Colonic mucosa (tissue), 4 donors: ENCODE results near the gene PLEKHG7. TPM values are rescaled to one million over a fixed set of nuclear protein-coding genes. Genes with fewer than 3 reads are reported as not detected.
"Not testable (repeated sequence)": the region's sequence is repeated elsewhere in the genome, so short reads cannot be mapped to it uniquely, and the experiment has no call there.

Source experiments
- DNase-seq: peaks from one replicate; pipeline ENCODE4 v3.0.0-alpha.2; 2020
- H3K27ac ChIP-seq: fragments of 200-600 bp; one replicate; pipeline ENCODE4 v1.8.0; 2021
- H3K27me3 ChIP-seq: fragments of 200-600 bp; one replicate; pipeline ENCODE4 v1.8.0; 2021
- H3K36me3 ChIP-seq: fragments of 200-600 bp; one replicate; pipeline ENCODE4 v1.8.0; 2021
- H3K4me1 ChIP-seq: fragments of 200-600 bp; one replicate; pipeline ENCODE4 v1.8.0; 2021; ENCODE audit warnings: mild to moderate bottlenecking
- H3K4me3 ChIP-seq: fragments of 200-600 bp; one replicate; pipeline ENCODE4 v1.8.0; 2021
- H3K9ac ChIP-seq, 2 donors: one replicate each; pipeline ENCODE4 v1.7.0; 2013; ENCODE audit warnings: control low read depth in 2 of 2, low read depth in 2 of 2, low read length in 2 of 2
- H3K9me3 ChIP-seq: fragments of 200-600 bp; one replicate; pipeline ENCODE4 v1.8.0; 2021
- intact Hi-C: fragments of 100-400 bp; cut with DNase I; formaldehyde crosslinking; loops from one replicate; pipeline ENCODE4 v1.14.1; 2022
- total RNA-seq, 2 donors: library from RNA; stranded (reverse); fragmentation: NEBNext Ultra II Directional in 1 of 2; extraction: Animal tissue kit (Norgen Biotek cat#: 25700) in 1 of 2; gene quantifications; one replicate each; pipeline ENCODE4 v1.2.1, GENCODE V29; 2021
- TF ChIP-seq, protein P1 (sequence below): fragments of 200-600 bp; IDR thresholded peaks from one replicate; pipeline ENCODE4 v1.8.0; 2022; ENCODE audit warnings: antibody characterized with exemption, mild to moderate bottlenecking
- donor health status: healthy.
- donor health status: DM: no; HTN: no; CAD: no.
- donor health status: DM: no; HTN: no; CAD: no.

The PLEKHG7 gene
- total RNA-seq, 2 donors from 2014 or later = 0.32 to 0.59 TPM

DNA sequence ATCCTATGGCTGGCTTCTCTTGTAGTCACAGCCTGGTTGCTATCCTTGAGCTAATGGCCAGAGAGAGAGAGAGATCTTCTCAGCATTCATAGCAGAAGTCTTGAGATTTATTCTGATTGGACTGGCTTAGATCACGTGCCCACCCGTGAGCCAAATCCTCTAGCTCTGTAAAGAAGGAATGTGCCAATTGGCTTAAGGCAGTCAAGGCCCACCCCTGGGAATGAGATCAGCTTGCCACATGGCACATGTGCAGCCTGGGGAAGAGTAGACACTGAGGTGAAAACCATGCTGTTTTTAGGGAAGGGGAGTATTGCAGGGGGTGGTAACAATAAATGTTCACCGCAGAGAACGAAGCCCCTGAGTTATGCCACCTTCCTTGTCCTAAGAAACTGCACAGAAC is 36.3 kb downstream of the PLEKHG7 start:
- H3K36me3 ChIP-seq = no peaks in the 10 kb centered on the region
- no peaks in the 10 kb centered on the region for H3K9me3 ChIP-seq
- H3K9ac ChIP-seq = no peak overlapping the region
- H3K4me3 ChIP-seq = no peak overlapping the region
- H3K27me3 ChIP-seq = no peaks in the 10 kb centered on the region
- H3K27ac ChIP-seq = no peak overlapping the region
- DNase-seq = no peak
- intact Hi-C loops = no loop called here
- TF ChIP-seq, protein P1, sequence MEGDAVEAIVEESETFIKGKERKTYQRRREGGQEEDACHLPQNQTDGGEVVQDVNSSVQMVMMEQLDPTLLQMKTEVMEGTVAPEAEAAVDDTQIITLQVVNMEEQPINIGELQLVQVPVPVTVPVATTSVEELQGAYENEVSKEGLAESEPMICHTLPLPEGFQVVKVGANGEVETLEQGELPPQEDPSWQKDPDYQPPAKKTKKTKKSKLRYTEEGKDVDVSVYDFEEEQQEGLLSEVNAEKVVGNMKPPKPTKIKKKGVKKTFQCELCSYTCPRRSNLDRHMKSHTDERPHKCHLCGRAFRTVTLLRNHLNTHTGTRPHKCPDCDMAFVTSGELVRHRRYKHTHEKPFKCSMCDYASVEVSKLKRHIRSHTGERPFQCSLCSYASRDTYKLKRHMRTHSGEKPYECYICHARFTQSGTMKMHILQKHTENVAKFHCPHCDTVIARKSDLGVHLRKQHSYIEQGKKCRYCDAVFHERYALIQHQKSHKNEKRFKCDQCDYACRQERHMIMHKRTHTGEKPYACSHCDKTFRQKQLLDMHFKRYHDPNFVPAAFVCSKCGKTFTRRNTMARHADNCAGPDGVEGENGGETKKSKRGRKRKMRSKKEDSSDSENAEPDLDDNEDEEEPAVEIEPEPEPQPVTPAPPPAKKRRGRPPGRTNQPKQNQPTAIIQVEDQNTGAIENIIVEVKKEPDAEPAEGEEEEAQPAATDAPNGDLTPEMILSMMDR = no peak
- H3K4me1 ChIP-seq = no peaks in the 10 kb centered on the region

DNA sequence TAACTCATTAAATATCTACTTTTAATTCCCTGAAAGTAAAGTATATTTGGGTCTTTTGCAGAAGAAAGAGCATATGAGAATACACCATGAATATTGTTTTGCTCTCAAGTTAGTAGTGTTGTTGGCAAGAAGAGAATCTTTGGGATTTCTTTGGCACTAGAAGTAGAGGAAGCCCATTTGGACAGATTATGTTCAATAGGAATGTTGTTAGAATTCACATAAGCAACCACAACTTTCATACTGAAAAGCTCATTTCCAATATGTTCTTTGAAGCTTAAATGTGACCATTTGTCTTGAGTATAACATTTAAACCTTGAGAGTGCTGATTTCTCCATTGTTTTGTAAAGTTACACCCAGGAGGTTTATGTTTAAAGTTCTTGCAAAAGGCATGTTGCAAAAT is 37.6 kb downstream of the PLEKHG7 start:
- Histone ChIP-seq H3K36me3 (no peaks in the 10 kb centered on the region), H3K27me3 (no peaks in the 10 kb centered on the region), H3K9ac (no peak overlapping the region), H3K27ac (no peak overlapping the region), H3K4me1 (no peaks in the 10 kb centered on the region), H3K9me3 (no peaks in the 10 kb centered on the region), H3K4me3 (no peak overlapping the region)
- TF ChIP-seq, protein P1 = no peak
- DNase-seq = no peak
- intact Hi-C loops = no loop called here

DNA sequence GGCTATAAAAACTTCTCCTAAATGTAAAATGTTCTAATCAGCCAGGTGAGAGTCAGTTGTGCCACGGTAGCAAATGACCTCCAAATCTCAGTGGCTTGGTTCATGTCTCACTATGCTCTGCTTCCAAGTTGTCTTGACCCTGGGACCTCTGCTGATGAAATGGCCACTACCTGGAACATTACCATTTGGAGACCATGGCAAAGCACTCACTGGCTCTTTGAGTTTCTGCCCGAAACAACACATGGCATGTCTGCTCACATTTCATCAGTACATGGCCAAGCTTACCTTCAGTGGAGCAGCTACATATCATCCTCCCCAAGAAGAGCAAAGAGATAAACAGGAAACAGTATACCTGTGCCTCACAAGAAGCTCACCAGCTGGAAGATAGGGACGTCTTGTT is 40.2 kb downstream of the PLEKHG7 start:
- Histone ChIP-seq H3K4me3 (no peak overlapping the region), H3K9ac (no peak overlapping the region), H3K9me3 (no peaks in the 10 kb centered on the region), H3K27ac (no peak overlapping the region), H3K4me1 (no peaks in the 10 kb centered on the region), H3K27me3 (no peaks in the 10 kb centered on the region), H3K36me3 (no peaks in the 10 kb centered on the region)
- no peak for DNase-seq
- TF ChIP-seq, protein P1 = no peak
- intact Hi-C loops = no loop called here

GRCh38 chr12:92745856-92746550 is 43.2 kb downstream of the PLEKHG7 start:
- H3K9me3 ChIP-seq = no peaks in the 10 kb centered on the region
- H3K27me3 ChIP-seq = no peaks in the 10 kb centered on the region
- TF ChIP-seq, protein P1 = no peak
- no peaks in the 10 kb centered on the region for H3K36me3 ChIP-seq
- H3K27ac ChIP-seq = no peak overlapping the region
- H3K4me1 ChIP-seq = no peaks in the 10 kb centered on the region
- H3K4me3 ChIP-seq = no peak overlapping the region
- no peak overlapping the region for H3K9ac ChIP-seq
- intact Hi-C loops = no loop called here
- peak; percentile 48 for DNase-seq

DNA sequence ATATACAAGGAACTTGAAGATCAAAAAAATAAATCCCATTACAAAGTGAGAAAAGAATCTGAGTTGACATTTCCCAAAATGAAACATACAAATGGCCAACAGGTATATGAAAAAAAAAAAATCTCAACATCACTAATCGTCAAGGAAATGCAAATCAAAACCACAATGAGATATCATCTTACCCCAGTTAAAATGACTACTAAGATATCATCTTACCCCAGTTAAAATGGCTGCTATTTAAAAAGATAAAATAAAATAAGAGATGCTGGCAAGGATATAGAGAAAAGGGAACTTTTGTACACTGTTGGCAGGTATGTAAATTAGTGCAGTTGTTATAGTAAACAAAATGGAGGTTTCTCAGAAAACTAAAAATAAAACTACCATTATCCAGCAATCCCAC is 44.4 kb downstream of the PLEKHG7 start:
- intact Hi-C loops = no loop called here
- TF ChIP-seq, protein P1 = no peak
- no peaks in the 10 kb centered on the region for H3K9me3 ChIP-seq
- no peaks in the 10 kb centered on the region for H3K27me3 ChIP-seq
- no peaks in the 10 kb centered on the region for H3K36me3 ChIP-seq
- no peak overlapping the region for H3K27ac ChIP-seq
- H3K4me1 ChIP-seq = no peaks in the 10 kb centered on the region
- no peak overlapping the region for H3K4me3 ChIP-seq
- DNase-seq = no peak
- H3K9ac ChIP-seq = no peak overlapping the region

DNA sequence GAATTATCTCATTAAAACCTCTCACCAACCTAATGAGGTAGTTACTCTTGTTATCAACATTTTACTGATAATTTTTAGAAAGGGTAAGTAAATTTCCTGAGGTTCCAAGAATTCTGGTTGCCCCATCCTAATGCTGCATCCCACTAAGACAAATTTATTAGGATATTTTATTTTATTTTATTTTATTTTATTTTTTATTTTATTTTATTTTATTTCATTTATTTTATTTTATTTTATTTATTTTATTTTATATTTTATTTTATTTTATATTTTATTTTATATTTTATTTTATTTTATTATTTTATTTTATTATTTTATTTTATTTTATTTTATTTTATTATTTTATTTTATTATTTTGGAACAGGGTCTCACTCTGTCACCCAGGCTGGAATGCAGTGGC is 46.9 kb downstream of the PLEKHG7 start:
- H3K27ac ChIP-seq, H3K4me1 ChIP-seq, H3K4me3 ChIP-seq, H3K9me3 ChIP-seq, H3K9ac ChIP-seq, DNase-seq, H3K36me3 ChIP-seq, intact Hi-C loops, H3K27me3 ChIP-seq: not testable (repeated sequence)
